HG03439 (cell line): ENCODE results near the gene HSPA1A.

Experiments used
- ATAC-seq: cut with Tn5 transposase; IDR thresholded peaks from one replicate; pipeline ENCODE4 v1.9.1; 2021; ENCODE audit warnings: mild to moderate bottlenecking, moderate library complexity; ENCODE audit not compliant: unreplicated experiment

Gene HSPA1A

GRCh38 chr6:31815025-31815838 is at the start of gene HSPA1A, which contains the start of gene HSPA1L:
HSPA1A (plus strand) TSS chr6:31815543; CDS start chr6:31815757, 214 bp downstream.
HSPA1L (minus strand) TSS chr6:31815283; CDS start chr6:31811972, 3,311 bp downstream.
- ATAC-seq: no peak

- ATAC-seq: no peak
Measured at GRCh38 chr6:31765559-31765909, 49.8 kb upstream of the HSPA1A start.

GRCh38 chr6:31765910-31766794 is 49.2 kb upstream of the HSPA1A start:
- no peak for ATAC-seq

GRCh38 chr6:31767096-31767645 is 48.2 kb upstream of the HSPA1A start:
- no peak for ATAC-seq

- ATAC-seq: no peak
Measured at GRCh38 chr6:31768363-31769257, 46.7 kb upstream of the HSPA1A start.

- no peak for ATAC-seq
Measured at GRCh38 chr6:31769684-31770371, 45.5 kb upstream of the HSPA1A start.

- ATAC-seq: no peak
Measured at GRCh38 chr6:31770860-31771259, 44.5 kb upstream of the HSPA1A start.

GRCh38 chr6:31771992-31772358 is 43.4 kb upstream of the HSPA1A start:
- ATAC-seq: no peak

- ATAC-seq: no peak
Measured at GRCh38 chr6:31775184-31775583, 40.2 kb upstream of the HSPA1A start.

GRCh38 chr6:31775633-31776484 is 39.5 kb upstream of the HSPA1A start:
- no peak for ATAC-seq

- ATAC-seq: no peak
Measured at GRCh38 chr6:31776485-31776988, 38.8 kb upstream of the HSPA1A start.

GRCh38 chr6:31776989-31777666 is 38.2 kb upstream of the HSPA1A start, which contains the start of gene VWA7:
VWA7 (minus strand) TSS chr6:31777328; CDS start chr6:31776779, 549 bp downstream.
- ATAC-seq: peak; percentile 73

GRCh38 chr6:31777667-31778050 is 37.7 kb upstream of the HSPA1A start:
- ATAC-seq: no peak

- no peak for ATAC-seq
Measured at GRCh38 chr6:31778193-31778592, 37.1 kb upstream of the HSPA1A start.

GRCh38 chr6:31778999-31779885 is 36.1 kb upstream of the HSPA1A start:
- no peak for ATAC-seq

GRCh38 chr6:31779908-31780307 is 35.4 kb upstream of the HSPA1A start:
- ATAC-seq: no peak
